Uterine smooth muscle cell (primary cell): ENCODE measurements around the gene MTIF2. TPM values are rescaled to one million over a fixed set of nuclear protein-coding genes. Genes with fewer than 3 reads are reported as not detected.

Experiments used
- total RNA-seq: library from RNA; depleted of rRNA; stranded (reverse); fragments of >200 nt; gene quantifications from 2 replicates; pipeline ENCODE4 v1.2.3, GENCODE V29; 2014

Gene MTIF2, protein sequence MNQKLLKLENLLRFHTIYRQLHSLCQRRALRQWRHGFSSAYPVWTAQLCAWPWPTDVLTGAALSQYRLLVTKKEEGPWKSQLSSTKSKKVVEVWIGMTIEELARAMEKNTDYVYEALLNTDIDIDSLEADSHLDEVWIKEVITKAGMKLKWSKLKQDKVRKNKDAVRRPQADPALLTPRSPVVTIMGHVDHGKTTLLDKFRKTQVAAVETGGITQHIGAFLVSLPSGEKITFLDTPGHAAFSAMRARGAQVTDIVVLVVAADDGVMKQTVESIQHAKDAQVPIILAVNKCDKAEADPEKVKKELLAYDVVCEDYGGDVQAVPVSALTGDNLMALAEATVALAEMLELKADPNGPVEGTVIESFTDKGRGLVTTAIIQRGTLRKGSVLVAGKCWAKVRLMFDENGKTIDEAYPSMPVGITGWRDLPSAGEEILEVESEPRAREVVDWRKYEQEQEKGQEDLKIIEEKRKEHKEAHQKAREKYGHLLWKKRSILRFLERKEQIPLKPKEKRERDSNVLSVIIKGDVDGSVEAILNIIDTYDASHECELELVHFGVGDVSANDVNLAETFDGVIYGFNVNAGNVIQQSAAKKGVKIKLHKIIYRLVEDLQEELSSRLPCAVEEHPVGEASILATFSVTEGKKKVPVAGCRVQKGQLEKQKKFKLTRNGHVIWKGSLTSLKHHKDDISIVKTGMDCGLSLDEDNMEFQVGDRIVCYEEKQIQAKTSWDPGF
- total RNA-seq: 43.2 and 53.2 TPM in 2 replicates

DNA sequence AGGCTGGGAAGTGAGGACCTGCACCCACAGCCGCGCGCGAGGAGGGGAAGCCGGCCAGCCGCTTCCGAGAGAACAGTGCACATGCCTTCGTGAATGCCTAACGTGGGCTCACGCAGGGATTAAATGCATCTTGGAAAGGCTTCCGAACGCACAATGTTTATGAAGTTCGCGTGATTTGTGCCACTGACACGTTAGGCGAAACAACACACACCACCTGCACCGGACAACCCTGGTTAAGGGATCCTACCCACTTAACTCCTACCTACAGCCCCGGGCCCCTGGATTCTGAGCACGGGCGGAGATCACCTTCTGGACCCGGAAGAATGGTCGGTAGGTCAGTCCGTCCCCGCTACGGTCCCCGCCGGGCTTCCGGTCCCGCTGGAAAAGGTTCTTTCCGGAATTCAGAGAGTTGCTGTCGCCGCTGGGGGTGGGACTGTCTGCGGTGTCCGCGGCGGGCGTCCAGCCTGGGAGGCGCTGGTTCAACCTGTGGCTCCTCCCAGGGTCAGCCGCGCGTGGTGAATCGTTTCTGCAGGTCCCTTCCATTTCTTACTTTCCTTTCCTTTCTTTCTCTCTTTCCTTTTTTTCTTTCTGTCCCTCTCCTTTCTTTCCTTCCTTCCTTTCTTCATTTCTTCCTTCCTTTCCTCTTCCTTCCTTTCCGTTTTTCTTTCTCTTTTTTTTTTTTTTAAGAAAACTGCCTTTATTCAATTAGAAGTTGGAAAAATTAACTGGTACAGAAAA is at the start of gene MTIF2:
Gene MTIF2 (minus strand): TSS at position 325 of the 738 bp plus-strand sequence. CDS start 5,373 bp downstream, outside the sequence.

DNA sequence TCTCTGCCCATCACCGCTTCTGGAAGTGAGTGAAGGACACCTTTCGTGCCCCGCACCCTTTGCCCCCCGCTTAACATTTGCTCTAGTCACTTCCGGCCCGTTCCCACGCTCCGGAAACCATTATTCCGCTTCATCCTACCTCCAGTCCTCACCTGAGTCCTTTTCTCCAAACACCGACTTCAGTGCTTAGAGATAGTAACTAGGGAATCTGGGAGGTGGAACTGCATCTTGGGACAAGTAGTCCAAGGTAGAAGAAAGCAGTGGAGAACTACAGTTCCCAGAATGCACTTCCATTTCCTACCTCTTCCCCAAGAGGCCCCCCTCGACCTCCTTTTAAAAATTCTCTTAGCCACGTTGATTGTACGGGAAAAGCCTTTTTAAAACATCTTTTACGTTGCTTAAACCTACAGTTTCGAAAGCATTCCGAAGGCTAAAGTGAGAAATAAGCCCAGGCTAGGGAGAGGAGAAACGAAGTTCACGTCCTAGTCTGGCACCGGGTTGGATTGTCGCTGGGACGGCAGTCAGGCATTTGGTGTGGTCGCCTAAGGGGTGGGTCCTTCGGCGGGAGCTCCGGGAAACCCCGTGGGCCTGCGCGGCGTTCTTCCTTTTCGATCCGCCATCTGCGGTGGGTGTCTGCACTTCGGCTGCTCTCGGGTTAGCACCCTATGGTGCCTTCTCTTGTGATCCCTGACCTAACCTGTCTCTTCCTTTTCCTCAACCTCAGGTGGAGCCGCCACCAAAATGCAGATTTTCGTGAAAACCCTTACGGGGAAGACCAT is 36.8 kb downstream of the MTIF2 start, which contains the start of the genes CLHC1 and RPS27A:
Gene CLHC1 (minus strand): TSS at position 210 of the 779 bp plus-strand sequence. CDS start 9,882 bp downstream, outside the sequence.
Gene RPS27A (plus strand): TSS at position 605 of the 779 bp plus-strand sequence. CDS start 137 bp downstream, at position 742.

Other genes with a start within 250 kb of the MTIF2 start
- 378 and 386 TPM in 2 replicates for gene RTN4, start 218.8 kb downstream of the MTIF2 start, total RNA-seq
- gene CLHC1, start 36.9 kb downstream of the MTIF2 start, total RNA-seq: 7.3 and 11.5 TPM in 2 replicates
- gene RPS27A, start 36.5 kb downstream of the MTIF2 start, total RNA-seq: 683 and 741 TPM in 2 replicates
- gene CCDC88A, start 150.6 kb upstream of the MTIF2 start, total RNA-seq: 51.7 and 65.6 TPM in 2 replicates